ENCODE data around the gene ACOXL.

GRCh38 chr2:110810404-110810803 lies 78.0 kb downstream of the ACOXL start:
- no peak for TF ChIP-seq POLR2AphosphoS5 (IDR thresholded peaks at IDR 0.05; ENCODE audit: insufficient read depth, low read depth, low read length)
- TF ChIP-seq MAX (IDR thresholded peaks at IDR 0.05; ENCODE audit: insufficient read depth, insufficient read length): no peak
- no peak for TF ChIP-seq EZH2 (IDR thresholded peaks at IDR 0.05; ENCODE audit: borderline replicate concordance, low read depth, low read length, severe bottlenecking)
- TF ChIP-seq, protein P1, sequence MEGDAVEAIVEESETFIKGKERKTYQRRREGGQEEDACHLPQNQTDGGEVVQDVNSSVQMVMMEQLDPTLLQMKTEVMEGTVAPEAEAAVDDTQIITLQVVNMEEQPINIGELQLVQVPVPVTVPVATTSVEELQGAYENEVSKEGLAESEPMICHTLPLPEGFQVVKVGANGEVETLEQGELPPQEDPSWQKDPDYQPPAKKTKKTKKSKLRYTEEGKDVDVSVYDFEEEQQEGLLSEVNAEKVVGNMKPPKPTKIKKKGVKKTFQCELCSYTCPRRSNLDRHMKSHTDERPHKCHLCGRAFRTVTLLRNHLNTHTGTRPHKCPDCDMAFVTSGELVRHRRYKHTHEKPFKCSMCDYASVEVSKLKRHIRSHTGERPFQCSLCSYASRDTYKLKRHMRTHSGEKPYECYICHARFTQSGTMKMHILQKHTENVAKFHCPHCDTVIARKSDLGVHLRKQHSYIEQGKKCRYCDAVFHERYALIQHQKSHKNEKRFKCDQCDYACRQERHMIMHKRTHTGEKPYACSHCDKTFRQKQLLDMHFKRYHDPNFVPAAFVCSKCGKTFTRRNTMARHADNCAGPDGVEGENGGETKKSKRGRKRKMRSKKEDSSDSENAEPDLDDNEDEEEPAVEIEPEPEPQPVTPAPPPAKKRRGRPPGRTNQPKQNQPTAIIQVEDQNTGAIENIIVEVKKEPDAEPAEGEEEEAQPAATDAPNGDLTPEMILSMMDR (IDR thresholded peaks at IDR 0.05; ENCODE audit: extremely low read depth in 1 of 2, insufficient read depth in 1 of 2, low read depth in 1 of 2, low read length in 2 of 2): no peak
- no peak for TF ChIP-seq MYC (IDR thresholded peaks at IDR 0.05; ENCODE audit: low read depth, low read length)
- TF ChIP-seq JUN (IDR thresholded peaks at IDR 0.05; ENCODE audit: borderline replicate concordance, insufficient read depth, insufficient read length, low read depth): no peak
- TF ChIP-seq POLR2A (IDR thresholded peaks at IDR 0.05; ENCODE audit: low read depth, low read length): no peak
